AG09309 (cell line): ENCODE data around the gene ZGLP1.

Experiments used
- DNase-seq: peaks from one replicate; pipeline ENCODE4 v3.0.0-alpha.2; 2010; ENCODE audit warnings: low read depth
- H3K4me3 ChIP-seq: 2 replicates; pipeline ENCODE4 v1.5.1; 2011; ENCODE audit warnings: mild to moderate bottlenecking, low read depth, low read length, moderate library complexity; ENCODE audit not compliant: control insufficient read depth
- TF ChIP-seq, protein P1 (sequence below): IDR thresholded peaks from 2 replicates; pipeline ENCODE4 v1.5.1; 2011; ENCODE audit warnings: mild to moderate bottlenecking, low read depth, low read length, inconsistent platforms; ENCODE audit not compliant: insufficient read depth, control insufficient read depth; ENCODE audit errors: missing control alignments

ZGLP1 gene

GRCh38 chr19:10305139-10305806 is 4.3 kb downstream of the ZGLP1 start:
- DNase-seq: no peak
- TF ChIP-seq, protein P1, sequence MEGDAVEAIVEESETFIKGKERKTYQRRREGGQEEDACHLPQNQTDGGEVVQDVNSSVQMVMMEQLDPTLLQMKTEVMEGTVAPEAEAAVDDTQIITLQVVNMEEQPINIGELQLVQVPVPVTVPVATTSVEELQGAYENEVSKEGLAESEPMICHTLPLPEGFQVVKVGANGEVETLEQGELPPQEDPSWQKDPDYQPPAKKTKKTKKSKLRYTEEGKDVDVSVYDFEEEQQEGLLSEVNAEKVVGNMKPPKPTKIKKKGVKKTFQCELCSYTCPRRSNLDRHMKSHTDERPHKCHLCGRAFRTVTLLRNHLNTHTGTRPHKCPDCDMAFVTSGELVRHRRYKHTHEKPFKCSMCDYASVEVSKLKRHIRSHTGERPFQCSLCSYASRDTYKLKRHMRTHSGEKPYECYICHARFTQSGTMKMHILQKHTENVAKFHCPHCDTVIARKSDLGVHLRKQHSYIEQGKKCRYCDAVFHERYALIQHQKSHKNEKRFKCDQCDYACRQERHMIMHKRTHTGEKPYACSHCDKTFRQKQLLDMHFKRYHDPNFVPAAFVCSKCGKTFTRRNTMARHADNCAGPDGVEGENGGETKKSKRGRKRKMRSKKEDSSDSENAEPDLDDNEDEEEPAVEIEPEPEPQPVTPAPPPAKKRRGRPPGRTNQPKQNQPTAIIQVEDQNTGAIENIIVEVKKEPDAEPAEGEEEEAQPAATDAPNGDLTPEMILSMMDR: no peak
- H3K4me3 ChIP-seq: no peak overlapping the region

GRCh38 chr19:10299545-10300458 is 9.8 kb downstream of the ZGLP1 start:
- no peak overlapping the region for H3K4me3 ChIP-seq
- DNase-seq: no peak
- TF ChIP-seq, protein P1: no peak

GRCh38 chr19:10295847-10296591 is 13.6 kb downstream of the ZGLP1 start:
- no peak overlapping the region for H3K4me3 ChIP-seq
- TF ChIP-seq, protein P1: no peak
- no peak for DNase-seq

DNA sequence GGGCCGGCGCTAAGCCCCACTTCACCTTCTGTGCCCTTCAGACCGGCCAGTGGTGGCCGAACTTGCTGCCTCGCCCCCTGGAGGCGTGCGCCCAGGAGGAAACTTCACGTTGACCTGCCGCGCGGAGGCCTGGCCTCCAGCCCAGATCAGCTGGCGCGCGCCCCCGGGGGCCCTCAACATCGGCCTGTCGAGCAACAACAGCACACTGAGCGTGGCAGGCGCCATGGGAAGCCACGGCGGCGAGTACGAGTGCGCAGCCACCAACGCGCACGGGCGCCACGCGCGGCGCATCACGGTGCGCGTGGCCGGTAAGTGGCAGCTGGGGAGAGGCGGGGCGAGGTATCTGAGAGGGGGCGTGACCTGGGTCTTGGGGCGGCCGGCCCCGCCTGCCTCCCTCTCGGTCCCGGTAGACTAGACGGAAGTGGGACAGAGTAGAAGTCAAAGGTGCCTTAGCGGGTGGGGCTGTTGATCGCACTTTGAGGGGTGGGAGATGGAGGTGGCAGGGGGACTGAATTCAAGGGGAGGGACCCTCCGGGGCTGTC is 14.2 kb downstream of the ZGLP1 start:
- TF ChIP-seq, protein P1: peak; percentile 12
- no peak overlapping the region for H3K4me3 ChIP-seq

GRCh38 chr19:10294368-10294697 is 15.3 kb downstream of the ZGLP1 start:
- DNase-seq: no peak
- TF ChIP-seq, protein P1: peak; percentile 2
- no peak overlapping the region for H3K4me3 ChIP-seq

More for the DNA sequence above, 14.2 kb downstream of the ZGLP1 start:
- DNase-seq: no peak
